HL-60 (cell line): ENCODE measurements around the gene GRIN3A.

Source experiments
- CTCF ChIP-seq: IDR thresholded peaks from one replicate; pipeline ENCODE4 v1.5.1; 2011; ENCODE audit warnings: low read length, control low read depth, inconsistent platforms; ENCODE audit not compliant: insufficient read depth
- POLR2AphosphoS5 ChIP-seq: IDR thresholded peaks from 2 replicates; pipeline ENCODE4 v1.6.1; 2012; ENCODE audit warnings: low read depth
- REST ChIP-seq: IDR thresholded peaks from 2 replicates; pipeline ENCODE4 v1.6.1; 2012; ENCODE audit warnings: low read depth; ENCODE audit not compliant: insufficient replicate concordance

- TF ChIP-seq CTCF: no peak
- no peak for TF ChIP-seq POLR2AphosphoS5
- no peak for TF ChIP-seq REST
These were observed 90.0 kb downstream of the GRIN3A start for GRCh38 chr9:101648493-101648892.
